Activated CD8-positive, alpha-beta T cell treated with anti-CD3 and anti-CD28 coated beads, Interleukin-2, amount 10 ng/mL, durations not matched to agents 7 days and 5 days (primary cell): Measurements from ENCODE around the gene PFN4. TPM values are rescaled to one million over a fixed set of nuclear protein-coding genes. Genes with fewer than 3 reads are reported as not detected.
A peak's percentile ranks its signal among the peaks of the same experiment; 100 is the strongest.

Source experiments
- ATAC-seq: fragments of 150-1000 bp; cut with Tn5 transposase; one replicate; pipeline ENCODE4 v1.10.0; 2021; ENCODE audit warnings: moderate library complexity
- CTCF ChIA-PET: fragments of 350-600 bp; sonication (Branson Sonifier 250); formaldehyde crosslinking; loops from one replicate; lab custom pipeline; 2021; ENCODE audit warnings: antibody characterized with exemption; lab: Charles Lee
- POLR2A ChIA-PET: fragments of 350-600 bp; sonication (Branson Sonifier 250); formaldehyde crosslinking; loops from one replicate; lab custom pipeline; 2021; ENCODE audit warnings: antibody characterized with exemption; lab: Charles Lee
- DNase-seq: peaks from one replicate; pipeline ENCODE4 v3.0.0-alpha.2; 2020
- H3K27ac Mint-ChIP-seq: one replicate; pipeline ENCODE4 v1.8.0; 2021; ENCODE audit warnings: mild to moderate bottlenecking, mixed read lengths
- H3K27me3 Mint-ChIP-seq: one replicate; pipeline ENCODE4 v1.8.0; 2021; ENCODE audit warnings: low read depth, mixed read lengths
- H3K36me3 Mint-ChIP-seq: one replicate; pipeline ENCODE4 v1.8.0; 2021; ENCODE audit warnings: low read depth, mixed read lengths
- H3K4me1 Mint-ChIP-seq: one replicate; pipeline ENCODE4 v1.8.0; 2021; ENCODE audit warnings: low read depth, mixed read lengths
- H3K4me3 Mint-ChIP-seq: one replicate; pipeline ENCODE4 v1.8.0; 2021; ENCODE audit warnings: mild to moderate bottlenecking, mixed read lengths
- H3K9me3 Mint-ChIP-seq: one replicate; pipeline ENCODE4 v1.8.0; 2022; ENCODE audit warnings: mixed read lengths; ENCODE audit not compliant: insufficient read depth
- total RNA-seq, 2 experiments: library from RNA; stranded (reverse); gene quantifications; one replicate each; pipeline ENCODE4 v1.2.3, GENCODE V29; 2021

PFN4 gene
- total RNA-seq, 2 experiments from 2014 or later = 0.26 TPM; not detected in 1

- DNase-seq (no peak), ATAC-seq (no peak)
- CTCF ChIA-PET = no interaction called here
- Mint-ChIP-seq H3K4me3 (no peak overlapping the region), H3K4me1 (peaks cover 11% of the 10 kb centered on the region), H3K27me3 (no peaks in the 10 kb centered on the region), H3K9me3 (no peaks in the 10 kb centered on the region), H3K36me3 (peaks cover 2% of the 10 kb centered on the region), H3K27ac (no peak overlapping the region)
- POLR2A ChIA-PET = no interaction called here
These were observed 34.2 kb downstream of the PFN4 start for GRCh38 chr2:24088821-24089359.

GRCh38 chr2:24087032-24087431 is 36.1 kb downstream of the PFN4 start:
- H3K27me3 Mint-ChIP-seq = no peaks in the 10 kb centered on the region
- CTCF ChIA-PET = interaction anchor here (1.5 kb wide), 1 partner anchor 40 kb away, joined by 4 read pairs; the partner anchor contains the start of gene WDCP
- POLR2A ChIA-PET = no interaction called here
- H3K4me1 Mint-ChIP-seq = peaks cover 19% of the 10 kb centered on the region
- peaks cover 4% of the 10 kb centered on the region for H3K36me3 Mint-ChIP-seq
- H3K27ac Mint-ChIP-seq = no peak overlapping the region
- ATAC-seq (no peak), DNase-seq (no peak)
- H3K9me3 Mint-ChIP-seq = no peaks in the 10 kb centered on the region
- H3K4me3 Mint-ChIP-seq = no peak overlapping the region

- no peaks in the 10 kb centered on the region for H3K9me3 Mint-ChIP-seq
- peaks cover 19% of the 10 kb centered on the region for H3K4me1 Mint-ChIP-seq
- no peak overlapping the region for H3K4me3 Mint-ChIP-seq
- no peaks in the 10 kb centered on the region for H3K27me3 Mint-ChIP-seq
- ATAC-seq = no peak
- no peak for DNase-seq
- ChIA-PET POLR2A (no interaction called here), CTCF (no interaction called here)
- peaks cover 7% of the 10 kb centered on the region for H3K36me3 Mint-ChIP-seq
- H3K27ac Mint-ChIP-seq = no peak overlapping the region
These were observed 36.9 kb downstream of the PFN4 start for GRCh38 chr2:24086241-24086640.

- DNase-seq (no peak), ATAC-seq (no peak)
- ChIA-PET CTCF (interaction anchor here (1.0 to 4.6 kb wide), 25 partner anchors 9 to 742 kb away, joined by 3 to 74 read pairs (median 7); partner anchors contain the start of genes ATAD2B, FAM228B, FKBP1B and PFN4), POLR2A (interaction anchor here (0.6 to 2.0 kb wide), 3 partner anchors 9 to 158 kb away, joined by 3 to 5 read pairs (median 4); partner anchors contain the start of genes ATAD2B and SF3B6)
- H3K36me3 Mint-ChIP-seq = peaks cover 9% of the 10 kb centered on the region
- H3K27ac Mint-ChIP-seq = no peak overlapping the region
- H3K27me3 Mint-ChIP-seq = no peaks in the 10 kb centered on the region
- H3K4me1 Mint-ChIP-seq = peaks cover 19% of the 10 kb centered on the region
- H3K9me3 Mint-ChIP-seq = no peaks in the 10 kb centered on the region
- H3K4me3 Mint-ChIP-seq = peak overlapping the region; percentile 88
These were observed 38.0 kb downstream of the PFN4 start for GRCh38 chr2:24085200-24085489.

- peak within 1 kb of the TSS; percentile 92 for H3K27ac Mint-ChIP-seq
- H3K36me3 Mint-ChIP-seq = peaks cover 9% of the 10 kb centered on the region
- no peaks in the 10 kb centered on the region for H3K9me3 Mint-ChIP-seq
- ChIA-PET CTCF (interaction anchor here (0.6 to 4.6 kb wide), 41 partner anchors 8 to 743 kb away, joined by 3 to 74 read pairs (median 5); partner anchors contain the start of genes ATAD2B, FAM228B, FKBP1B and PFN4), POLR2A (interaction anchor here (1.0 to 2.3 kb wide), 9 partner anchors 8 to 260 kb away, joined by 3 to 22 read pairs (median 5); partner anchors contain the start of genes ATAD2B, SF3B6 and WDCP)
- no peaks in the 10 kb centered on the region for H3K27me3 Mint-ChIP-seq
- H3K4me1 Mint-ChIP-seq = peaks cover 19% of the 10 kb centered on the region
- DNase-seq = peak; percentile 84
- ATAC-seq = peak; percentile 97
- peak within 1 kb of the TSS; percentile 88 for H3K4me3 Mint-ChIP-seq
These were observed 38.5 kb downstream of the PFN4 start, which contains the start of gene TP53I3 for GRCh38 chr2:24084386-24085199. Gene TP53I3 (minus strand): TSS chr2:24084834. CDS start chr2:24084326, 508 bp downstream.

GRCh38 chr2:24083567-24084385 is 39.4 kb downstream of the PFN4 start:
- ATAC-seq (peak; percentile 74), DNase-seq (peak; percentile 76)
- peak overlapping the region; percentile 88 for H3K4me3 Mint-ChIP-seq
- H3K27me3 Mint-ChIP-seq = no peaks in the 10 kb centered on the region
- POLR2A ChIA-PET = interaction anchor here (0.6 to 2.3 kb wide), 9 partner anchors 10 to 259 kb away, joined by 3 to 22 read pairs (median 5); partner anchors contain the start of genes ATAD2B and WDCP
- peak overlapping the region; percentile 92 for H3K27ac Mint-ChIP-seq
- no peaks in the 10 kb centered on the region for H3K9me3 Mint-ChIP-seq
- H3K4me1 Mint-ChIP-seq = peaks cover 19% of the 10 kb centered on the region
- H3K36me3 Mint-ChIP-seq = peaks cover 9% of the 10 kb centered on the region
- CTCF ChIA-PET = interaction anchor here (0.6 to 4.6 kb wide), 39 partner anchors 10 to 744 kb away, joined by 3 to 74 read pairs (median 5); partner anchors contain the start of genes ATAD2B, FAM228B, FKBP1B and PFN4

GRCh38 chr2:24082787-24083566 is 40.2 kb downstream of the PFN4 start:
- peaks cover 25% of the 10 kb centered on the region for H3K4me1 Mint-ChIP-seq
- H3K36me3 Mint-ChIP-seq = peaks cover 9% of the 10 kb centered on the region
- POLR2A ChIA-PET = interaction anchor here (0.6 to 2.3 kb wide), 8 partner anchors 10 to 258 kb away, joined by 3 to 22 read pairs (median 6); partner anchors contain the start of genes ATAD2B and WDCP
- CTCF ChIA-PET = interaction anchor here (0.6 to 4.6 kb wide), 25 partner anchors 9 to 259 kb away, joined by 3 to 74 read pairs (median 6); partner anchors contain the start of genes ATAD2B, FAM228B, FKBP1B and PFN4
- no peak for ATAC-seq
- peak overlapping the region; percentile 88 for H3K4me3 Mint-ChIP-seq
- no peak for DNase-seq
- no peaks in the 10 kb centered on the region for H3K9me3 Mint-ChIP-seq
- H3K27ac Mint-ChIP-seq = peak overlapping the region; percentile 92
- no peaks in the 10 kb centered on the region for H3K27me3 Mint-ChIP-seq

GRCh38 chr2:24080701-24081100 is 42.4 kb downstream of the PFN4 start:
- Mint-ChIP-seq H3K36me3 (peaks cover 9% of the 10 kb centered on the region), H3K27me3 (no peaks in the 10 kb centered on the region), H3K4me3 (no peak overlapping the region), H3K9me3 (no peaks in the 10 kb centered on the region), H3K27ac (no peak overlapping the region), H3K4me1 (peaks cover 32% of the 10 kb centered on the region)
- no peak for ATAC-seq
- CTCF ChIA-PET = interaction anchor here (1.2 to 4.6 kb wide), 3 partner anchors 21 to 256 kb away, joined by 3 to 74 read pairs (median 11); partner anchors contain the start of gene ATAD2B
- DNase-seq = peak; percentile 17
- POLR2A ChIA-PET = interaction anchor here (0.8 kb wide), 1 partner anchor 66 kb away, joined by 3 read pairs; no protein-coding TSS in a partner anchor

- H3K27me3 Mint-ChIP-seq = no peaks in the 10 kb centered on the region
- peak overlapping the region; percentile 98 for H3K27ac Mint-ChIP-seq
- no peaks in the 10 kb centered on the region for H3K9me3 Mint-ChIP-seq
- H3K4me1 Mint-ChIP-seq = peaks cover 33% of the 10 kb centered on the region
- H3K36me3 Mint-ChIP-seq = peaks cover 13% of the 10 kb centered on the region
- ATAC-seq (no peak), DNase-seq (peak; percentile 14)
- CTCF ChIA-PET = interaction anchor here (1.5 to 1.7 kb wide), 2 partner anchors 8 to 253 kb away, joined by 3 to 5 read pairs; no protein-coding TSS in a partner anchor
- peak overlapping the region; percentile 98 for H3K4me3 Mint-ChIP-seq
- POLR2A ChIA-PET = interaction anchor here (0.9 to 4.0 kb wide), 2 partner anchors 11 to 152 kb away, joined by 4 to 37 read pairs; partner anchors contain the start of gene ATAD2B
These were observed 45.3 kb downstream of the PFN4 start for GRCh38 chr2:24077879-24078278.

- Mint-ChIP-seq H3K36me3 (peaks cover 13% of the 10 kb centered on the region), H3K4me3 (peak overlapping the region; percentile 98), H3K9me3 (no peaks in the 10 kb centered on the region), H3K27ac (peak overlapping the region; percentile 98), H3K4me1 (peaks cover 37% of the 10 kb centered on the region), H3K27me3 (no peaks in the 10 kb centered on the region)
- POLR2A ChIA-PET = interaction anchor here (0.9 to 4.0 kb wide), 2 partner anchors 11 to 151 kb away, joined by 4 to 37 read pairs; partner anchors contain the start of gene ATAD2B
- ATAC-seq (no peak), DNase-seq (no peak)
- CTCF ChIA-PET = interaction anchor here (1.7 to 2.3 kb wide), 3 partner anchors 11 to 253 kb away, joined by 5 to 23 read pairs (median 13); partner anchors contain the start of gene ATAD2B
These were observed 45.6 kb downstream of the PFN4 start for GRCh38 chr2:24077535-24077877.
